Parathyroid adenoma (tissue), 2 donors: ENCODE data around the gene PDGFB.
A peak's percentile ranks its signal among the peaks of the same experiment; 100 is the strongest.

Source experiments
- H2AFZ ChIP-seq: fragments of 300-600 bp; sonication (generic); one replicate; pipeline ENCODE4 v1.7.0; 2017; ENCODE audit warnings: antibody characterized with exemption, mild to moderate bottlenecking
- H3K27ac ChIP-seq: fragments of 300-600 bp; sonication (generic); one replicate; pipeline ENCODE4 v1.7.0; 2017
- H3K27me3 ChIP-seq: fragments of 300-600 bp; sonication (generic); one replicate; pipeline ENCODE4 v1.7.0; 2017; ENCODE audit warnings: low read length; ENCODE audit not compliant: control insufficient read depth, insufficient read depth
- H3K36me3 ChIP-seq: fragments of 300-600 bp; sonication (generic); one replicate; pipeline ENCODE4 v1.7.0; 2017; ENCODE audit warnings: low read length; ENCODE audit not compliant: control insufficient read depth, insufficient read depth
- H3K4me1 ChIP-seq: fragments of 300-600 bp; sonication (generic); one replicate; pipeline ENCODE4 v1.7.0; 2017; ENCODE audit warnings: control low read depth
- H3K4me2 ChIP-seq: fragments of 300-600 bp; sonication (generic); one replicate; pipeline ENCODE4 v1.7.0; 2017; ENCODE audit warnings: low read length
- H3K4me3 ChIP-seq: fragments of 300-600 bp; sonication (generic); one replicate; pipeline ENCODE4 v1.7.0; 2017; ENCODE audit warnings: low read depth, low read length
- H3K79me2 ChIP-seq: fragments of 300-600 bp; sonication (generic); one replicate; pipeline ENCODE4 v1.7.0; 2017; ENCODE audit warnings: control low read depth
- H3K9ac ChIP-seq: fragments of 300-600 bp; sonication (generic); one replicate; pipeline ENCODE4 v1.7.0; 2017; ENCODE audit warnings: mild to moderate bottlenecking
- H3K9me3 ChIP-seq: fragments of 300-600 bp; sonication (generic); one replicate; pipeline ENCODE4 v1.7.0; 2017; ENCODE audit warnings: low read length; ENCODE audit not compliant: control insufficient read depth
- TF ChIP-seq, protein P1 (sequence below): fragments of 300-600 bp; sonication (generic); IDR thresholded peaks from one replicate; pipeline ENCODE4 v1.7.0; 2017; ENCODE audit warnings: antibody characterized with exemption, mild to moderate bottlenecking
- donor health status: primary hyperparathyroidism.

PDGFB gene

GRCh38 chr22:39237318-39238100 is 7.3 kb downstream of the PDGFB start:
- H3K9ac ChIP-seq = no peak overlapping the region
- H3K27me3 ChIP-seq = no peaks in the 10 kb centered on the region
- H3K4me1 ChIP-seq = peaks cover 20% of the 10 kb centered on the region
- TF ChIP-seq, protein P1, sequence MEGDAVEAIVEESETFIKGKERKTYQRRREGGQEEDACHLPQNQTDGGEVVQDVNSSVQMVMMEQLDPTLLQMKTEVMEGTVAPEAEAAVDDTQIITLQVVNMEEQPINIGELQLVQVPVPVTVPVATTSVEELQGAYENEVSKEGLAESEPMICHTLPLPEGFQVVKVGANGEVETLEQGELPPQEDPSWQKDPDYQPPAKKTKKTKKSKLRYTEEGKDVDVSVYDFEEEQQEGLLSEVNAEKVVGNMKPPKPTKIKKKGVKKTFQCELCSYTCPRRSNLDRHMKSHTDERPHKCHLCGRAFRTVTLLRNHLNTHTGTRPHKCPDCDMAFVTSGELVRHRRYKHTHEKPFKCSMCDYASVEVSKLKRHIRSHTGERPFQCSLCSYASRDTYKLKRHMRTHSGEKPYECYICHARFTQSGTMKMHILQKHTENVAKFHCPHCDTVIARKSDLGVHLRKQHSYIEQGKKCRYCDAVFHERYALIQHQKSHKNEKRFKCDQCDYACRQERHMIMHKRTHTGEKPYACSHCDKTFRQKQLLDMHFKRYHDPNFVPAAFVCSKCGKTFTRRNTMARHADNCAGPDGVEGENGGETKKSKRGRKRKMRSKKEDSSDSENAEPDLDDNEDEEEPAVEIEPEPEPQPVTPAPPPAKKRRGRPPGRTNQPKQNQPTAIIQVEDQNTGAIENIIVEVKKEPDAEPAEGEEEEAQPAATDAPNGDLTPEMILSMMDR = no peak
- H3K27ac ChIP-seq = no peak overlapping the region
- no peaks in the 10 kb centered on the region for H3K36me3 ChIP-seq
- no peak overlapping the region for H3K4me2 ChIP-seq
- no peak overlapping the region for H3K4me3 ChIP-seq
- H2AFZ ChIP-seq = no peak overlapping the region
- H3K9me3 ChIP-seq = no peaks in the 10 kb centered on the region
- H3K79me2 ChIP-seq = peaks cover 3% of the 10 kb centered on the region

GRCh38 chr22:39236321-39237317 is 8.2 kb downstream of the PDGFB start:
- H3K9ac ChIP-seq = no peak overlapping the region
- H3K4me3 ChIP-seq = no peak overlapping the region
- no peak overlapping the region for H2AFZ ChIP-seq
- H3K4me1 ChIP-seq = peaks cover 18% of the 10 kb centered on the region
- TF ChIP-seq, protein P1 = no peak
- no peaks in the 10 kb centered on the region for H3K27me3 ChIP-seq
- H3K79me2 ChIP-seq = peaks cover 3% of the 10 kb centered on the region
- no peaks in the 10 kb centered on the region for H3K36me3 ChIP-seq
- H3K4me2 ChIP-seq = peak overlapping the region; percentile 40
- H3K9me3 ChIP-seq = no peaks in the 10 kb centered on the region
- no peak overlapping the region for H3K27ac ChIP-seq

GRCh38 chr22:39234867-39235687 is 9.7 kb downstream of the PDGFB start:
- Histone ChIP-seq H2AFZ (no peak overlapping the region), H3K27me3 (no peaks in the 10 kb centered on the region), H3K9me3 (no peaks in the 10 kb centered on the region), H3K4me3 (no peak overlapping the region), H3K36me3 (no peaks in the 10 kb centered on the region), H3K27ac (peak overlapping the region; percentile 62), H3K79me2 (peaks cover 3% of the 10 kb centered on the region), H3K4me1 (peaks cover 7% of the 10 kb centered on the region), H3K9ac (no peak overlapping the region), H3K4me2 (no peak overlapping the region)
- TF ChIP-seq, protein P1 = no peak

GRCh38 chr22:39234472-39234787 is 10.4 kb downstream of the PDGFB start:
- Histone ChIP-seq H3K36me3 (no peaks in the 10 kb centered on the region), H3K4me3 (no peak overlapping the region), H2AFZ (no peak overlapping the region), H3K4me2 (no peak overlapping the region), H3K27me3 (no peaks in the 10 kb centered on the region), H3K9me3 (no peaks in the 10 kb centered on the region), H3K4me1 (peaks cover 2% of the 10 kb centered on the region), H3K9ac (no peak overlapping the region), H3K27ac (peak overlapping the region; percentile 62), H3K79me2 (peaks cover 3% of the 10 kb centered on the region)
- TF ChIP-seq, protein P1 = no peak
